CD4-positive, alpha-beta T cell treated with Interleukin-2 at 100 ng/mL for 4 hours (primary cell): Measurements from ENCODE around the gene CDC42SE2.
"Not testable (repeated sequence)": the region's sequence is repeated elsewhere in the genome, so short reads cannot be mapped to it uniquely, and the experiment has no call there.

Experiments
- DNase-seq: peaks from one replicate; pipeline ENCODE4 v3.0.0-alpha.2; 2020; ENCODE audit warnings: low spot score

CDC42SE2 gene

GRCh38 chr5:131318455-131318854 is 54.6 kb downstream of the CDC42SE2 start:
- no peak for DNase-seq

DNA sequence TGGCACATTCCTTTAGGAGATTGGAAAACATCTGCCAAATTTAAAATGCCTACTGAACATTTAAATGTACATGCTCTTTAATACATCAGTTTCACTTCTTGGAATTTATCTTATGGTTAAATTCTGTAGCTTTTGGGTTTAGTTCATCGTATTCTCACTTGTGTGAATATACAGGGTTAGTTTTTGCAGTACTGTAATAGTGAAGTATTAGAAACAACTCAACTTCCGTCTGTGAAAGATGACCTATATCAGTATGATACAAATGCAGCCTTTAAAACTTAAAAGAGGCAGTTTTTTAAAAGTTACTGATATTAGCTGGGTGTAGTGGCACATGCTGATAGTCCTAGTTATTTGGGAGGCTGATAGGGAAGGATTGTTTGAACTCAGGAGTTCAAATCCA is 57.2 kb downstream of the CDC42SE2 start:
- no peak for DNase-seq

- DNase-seq = no peak
Measured at GRCh38 chr5:131322926-131323325, 59.1 kb downstream of the CDC42SE2 start.

DNA sequence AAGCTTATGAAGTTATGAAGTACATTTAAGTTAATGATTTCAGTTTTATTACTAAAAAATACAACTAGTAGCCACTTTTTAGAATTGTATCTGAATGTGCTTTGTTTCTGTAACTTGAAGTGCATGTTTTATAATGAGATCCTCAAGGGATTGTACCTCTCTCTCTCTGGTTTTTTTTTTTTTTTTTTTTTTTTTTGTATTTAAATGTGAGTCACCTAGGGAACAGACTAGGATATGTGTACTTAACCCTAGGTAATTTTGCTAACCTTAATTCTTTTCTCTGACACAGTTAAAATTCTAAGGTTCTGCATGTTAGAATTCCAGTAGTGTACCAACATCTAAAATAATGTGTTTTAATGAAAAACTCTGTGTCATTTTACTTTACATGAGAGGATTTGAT is 59.5 kb downstream of the CDC42SE2 start:
- DNase-seq = no peak

GRCh38 chr5:131324303-131324702 is 60.5 kb downstream of the CDC42SE2 start:
- no peak for DNase-seq

GRCh38 chr5:131328536-131329285 is 64.9 kb downstream of the CDC42SE2 start:
- DNase-seq = peak; percentile 48

- no peak for DNase-seq
Measured at GRCh38 chr5:131329286-131329560, 65.4 kb downstream of the CDC42SE2 start.

DNA sequence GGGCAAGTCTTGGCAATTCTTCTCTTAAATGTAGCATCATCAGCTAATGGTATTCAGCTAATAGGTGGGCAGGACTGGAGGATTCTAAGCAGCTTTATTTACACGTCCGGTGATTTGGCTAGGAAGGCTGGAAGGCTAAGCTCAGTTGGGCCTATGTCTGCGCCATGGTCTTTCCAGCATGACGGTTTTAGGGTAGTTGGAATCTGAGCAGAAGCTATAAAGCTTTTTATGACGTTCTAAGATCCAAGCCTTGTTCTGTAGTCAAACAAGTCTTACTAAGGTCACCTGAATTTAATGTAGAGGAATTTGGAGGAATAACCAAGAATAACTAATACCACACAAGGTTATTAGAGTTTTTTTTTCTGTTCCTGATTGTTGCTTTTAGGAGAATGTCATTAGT is 66.2 kb downstream of the CDC42SE2 start:
- DNase-seq = no peak

DNA sequence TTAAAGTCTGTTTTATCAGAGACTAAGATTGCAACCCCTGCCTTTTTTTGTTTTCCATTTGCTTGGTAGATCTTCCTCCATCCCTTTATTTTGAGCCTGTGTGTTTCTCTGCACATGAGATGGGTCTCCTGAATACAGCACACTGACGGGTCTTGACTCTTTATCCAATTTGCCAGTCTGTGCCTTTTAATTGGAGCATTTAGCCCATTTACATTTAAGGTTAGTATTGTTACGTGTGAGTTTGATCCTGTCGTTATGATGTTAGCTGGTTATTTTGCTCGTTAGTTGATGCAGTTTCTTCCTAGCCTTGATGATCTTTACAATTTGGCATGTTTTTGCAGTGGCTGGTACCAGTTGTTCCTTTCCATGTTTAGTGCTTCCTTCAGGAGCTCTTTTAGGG is 71.9 kb downstream of the CDC42SE2 start:
- DNase-seq = not testable (repeated sequence)

GRCh38 chr5:131336801-131337200 is 72.9 kb downstream of the CDC42SE2 start:
- not testable (repeated sequence) for DNase-seq

DNA sequence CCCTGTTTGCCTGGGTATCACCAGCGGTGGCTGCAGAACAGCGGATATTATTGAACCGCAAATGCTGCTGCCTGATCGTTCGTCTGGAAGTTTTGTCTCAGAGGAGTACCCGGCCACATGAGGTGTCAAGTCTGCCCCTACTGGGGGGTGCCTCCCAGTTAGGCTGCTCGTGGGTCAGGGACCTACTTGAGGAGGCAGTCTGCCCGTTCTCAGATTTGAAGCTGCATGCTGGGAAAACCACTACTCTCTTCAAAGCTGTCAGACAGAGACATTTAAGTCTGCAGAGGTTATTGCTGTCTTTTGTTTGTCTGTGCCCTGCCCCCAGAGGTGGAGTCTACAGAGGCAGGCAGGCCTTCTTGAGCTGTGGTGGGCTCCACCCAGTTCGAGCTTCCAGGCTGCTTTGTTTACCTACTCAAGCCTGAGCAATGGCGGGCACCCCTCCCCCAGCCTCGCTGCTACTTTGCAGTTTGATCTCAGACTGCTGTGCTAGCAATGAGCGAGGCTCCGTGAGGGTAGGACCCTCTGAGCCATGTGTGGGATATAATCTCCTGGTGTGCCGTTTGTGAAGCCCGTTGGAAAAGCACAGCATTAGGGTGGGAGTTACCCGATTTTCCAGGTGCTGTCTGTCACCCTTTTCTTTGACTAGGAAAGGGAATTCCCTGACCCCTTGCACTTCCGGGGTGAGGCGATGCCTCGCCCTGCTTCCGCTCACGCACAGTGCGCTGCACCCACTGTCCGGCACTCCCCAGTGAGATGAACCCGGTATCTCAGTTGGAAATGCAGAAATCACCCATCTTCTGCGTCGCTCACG is 73.6 kb downstream of the CDC42SE2 start:
- DNase-seq = peak; percentile 37

GRCh38 chr5:131338051-131338453 is 74.2 kb downstream of the CDC42SE2 start:
- no peak for DNase-seq

- DNase-seq = not testable (repeated sequence)
Measured at GRCh38 chr5:131344288-131344687, 80.4 kb downstream of the CDC42SE2 start.

DNA sequence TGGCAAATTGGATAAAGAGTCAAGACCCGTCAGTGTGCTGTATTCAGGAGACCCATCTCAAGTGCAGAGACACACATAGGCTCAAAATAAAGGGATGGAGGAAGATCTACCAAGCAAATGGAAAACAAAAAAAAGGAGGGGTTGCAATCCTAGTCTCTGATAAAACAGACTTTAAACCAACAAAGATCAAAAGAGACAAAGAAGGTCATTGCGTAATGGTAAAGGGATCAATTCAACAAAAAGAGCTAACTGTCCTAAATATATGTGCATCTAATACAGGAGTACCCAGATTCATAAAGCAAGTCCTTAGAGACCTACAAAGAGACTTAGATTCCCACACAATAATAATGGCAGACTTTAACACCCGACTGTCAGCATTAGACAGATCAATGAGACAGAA is 82.4 kb downstream of the CDC42SE2 start:
- not testable (repeated sequence) for DNase-seq

GRCh38 chr5:131353991-131354390 is 90.1 kb downstream of the CDC42SE2 start:
- no peak for DNase-seq

- no peak for DNase-seq
Measured at GRCh38 chr5:131355971-131356528, 92.2 kb downstream of the CDC42SE2 start.

DNA sequence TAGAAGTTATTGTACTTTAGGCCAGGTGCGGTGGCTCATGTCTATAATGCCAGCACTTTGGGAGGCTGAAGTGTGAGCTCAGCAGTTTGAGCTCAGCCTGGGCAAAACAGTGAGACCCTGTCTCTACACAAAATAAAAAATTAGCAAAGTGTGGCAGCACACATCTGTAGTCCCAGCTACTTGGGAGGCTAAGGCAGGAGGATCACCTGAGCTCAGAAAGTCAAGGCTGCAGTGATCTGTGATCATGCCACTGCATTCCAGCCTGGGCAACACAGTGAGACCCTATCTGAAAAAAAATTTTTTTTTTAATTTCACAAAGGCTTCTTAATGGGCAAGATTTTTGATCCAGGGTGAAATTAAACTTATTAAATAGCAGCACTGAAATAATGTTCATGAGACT is 92.8 kb downstream of the CDC42SE2 start:
- no peak for DNase-seq

DNA sequence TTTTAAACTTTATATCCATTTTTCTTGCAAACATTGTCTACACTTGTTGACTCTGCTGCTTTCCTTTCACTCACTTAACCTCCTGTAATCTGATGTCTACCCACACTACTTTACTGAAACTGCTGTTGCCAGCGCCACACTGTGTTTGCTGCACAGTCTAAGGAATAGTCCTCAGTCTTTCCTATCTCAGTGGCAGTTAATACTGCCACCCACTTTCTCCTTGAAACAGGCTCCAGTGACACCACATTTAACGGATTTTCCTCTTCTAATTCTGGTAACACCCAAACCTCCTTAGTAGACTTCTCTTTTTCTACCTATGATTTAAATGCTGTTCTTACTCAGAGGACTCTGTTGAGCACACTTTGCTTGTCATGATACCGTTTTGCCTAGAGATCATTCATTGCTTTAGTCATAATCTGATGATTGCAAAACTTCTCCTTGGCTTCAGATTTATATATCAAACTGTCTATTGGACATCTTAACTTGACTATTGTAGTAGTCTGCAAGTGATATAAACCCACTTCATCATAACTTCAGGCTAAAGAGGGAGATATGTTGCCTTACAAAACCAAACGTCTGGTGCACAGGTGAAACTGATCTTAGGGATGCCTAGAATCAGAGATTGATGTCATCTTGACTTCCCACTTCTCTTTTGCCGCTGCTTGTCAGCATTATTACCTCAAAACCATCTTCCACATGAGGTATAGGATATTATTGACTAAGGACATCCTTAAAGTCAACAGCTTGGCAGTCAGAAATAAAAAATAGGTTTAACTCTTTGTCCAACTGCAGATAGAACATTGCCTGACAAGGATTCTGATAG is 94.1 kb downstream of the CDC42SE2 start:
- DNase-seq = no peak

GRCh38 chr5:131361677-131362315 is 97.9 kb downstream of the CDC42SE2 start:
- DNase-seq = no peak

GRCh38 chr5:131363811-131364506 is 100.1 kb downstream of the CDC42SE2 start:
- DNase-seq = no peak

GRCh38 chr5:131364507-131365050 is 100.7 kb downstream of the CDC42SE2 start:
- no peak for DNase-seq
